Astrocyte of the cerebellum (primary cell): ENCODE measurements around the gene B3GNT9.
A peak's percentile ranks its signal among the peaks of the same experiment; 100 is the strongest.

ENCODE experiments used
- DNase-seq: peaks from one replicate; pipeline ENCODE4 v3.0.0-alpha.2; 2011; ENCODE audit warnings: low read depth
- H3K4me3 ChIP-seq: 2 replicates; pipeline ENCODE4 v1.5.1; 2011; ENCODE audit warnings: mild to moderate bottlenecking, low read depth, low read length, moderate library complexity
- in situ Hi-C: cut with HindIII; loops from 2 replicates; pipeline ENCODE4 v1.10.0; 2017; ENCODE audit warnings: low sequenced_read_pairs
- TF ChIP-seq, protein P1 (sequence below): IDR thresholded peaks from 2 replicates; pipeline ENCODE4 v1.5.1; 2012; ENCODE audit warnings: low read length, low read depth, moderate library complexity, mild to moderate bottlenecking; ENCODE audit errors: missing control alignments

Gene B3GNT9

DNA sequence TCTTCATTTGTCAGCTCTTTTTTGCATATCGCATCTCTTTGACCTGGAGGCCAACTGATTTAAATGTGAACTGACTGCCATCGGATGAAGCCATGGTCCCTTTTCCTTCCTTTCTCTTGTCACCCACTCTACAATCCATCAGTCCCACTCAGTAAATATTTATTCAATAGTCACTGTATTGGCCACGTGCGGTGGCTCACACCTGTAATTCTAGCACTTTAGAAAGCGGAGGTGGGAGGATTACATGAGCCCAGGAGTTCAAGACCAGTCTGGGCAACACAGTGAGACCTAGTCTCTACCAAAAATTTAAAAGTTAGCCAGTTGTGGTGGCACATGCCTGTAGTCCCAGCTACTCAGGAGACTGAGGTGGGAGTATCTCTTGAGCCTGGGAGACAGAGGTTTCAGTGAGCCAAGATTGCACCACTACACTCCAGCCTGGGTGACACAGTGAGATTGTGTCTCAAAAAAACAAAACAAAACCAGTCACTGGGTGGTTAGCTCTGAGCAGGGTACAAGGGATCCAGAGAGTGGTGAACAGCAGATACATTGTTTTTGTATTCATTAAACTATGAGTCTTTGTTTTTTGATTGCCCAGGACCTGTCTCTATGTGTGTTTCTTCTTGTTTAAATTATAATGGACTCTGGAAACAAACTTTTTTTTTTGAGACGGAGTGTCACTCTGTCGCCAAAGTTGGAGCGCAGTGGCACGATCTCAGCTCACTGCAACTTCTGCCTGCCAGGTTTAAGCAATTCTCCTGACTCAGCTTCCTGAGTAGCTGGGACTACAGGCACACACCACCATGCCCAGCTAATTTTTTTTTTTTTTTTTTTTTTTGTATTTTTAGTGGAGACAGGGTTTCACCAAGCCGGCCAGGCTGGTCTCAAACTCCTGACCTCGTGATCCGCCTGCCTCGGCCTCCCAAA is 34.1 kb downstream of the B3GNT9 start:
- DNase-seq: no peak
- TF ChIP-seq, protein P1, sequence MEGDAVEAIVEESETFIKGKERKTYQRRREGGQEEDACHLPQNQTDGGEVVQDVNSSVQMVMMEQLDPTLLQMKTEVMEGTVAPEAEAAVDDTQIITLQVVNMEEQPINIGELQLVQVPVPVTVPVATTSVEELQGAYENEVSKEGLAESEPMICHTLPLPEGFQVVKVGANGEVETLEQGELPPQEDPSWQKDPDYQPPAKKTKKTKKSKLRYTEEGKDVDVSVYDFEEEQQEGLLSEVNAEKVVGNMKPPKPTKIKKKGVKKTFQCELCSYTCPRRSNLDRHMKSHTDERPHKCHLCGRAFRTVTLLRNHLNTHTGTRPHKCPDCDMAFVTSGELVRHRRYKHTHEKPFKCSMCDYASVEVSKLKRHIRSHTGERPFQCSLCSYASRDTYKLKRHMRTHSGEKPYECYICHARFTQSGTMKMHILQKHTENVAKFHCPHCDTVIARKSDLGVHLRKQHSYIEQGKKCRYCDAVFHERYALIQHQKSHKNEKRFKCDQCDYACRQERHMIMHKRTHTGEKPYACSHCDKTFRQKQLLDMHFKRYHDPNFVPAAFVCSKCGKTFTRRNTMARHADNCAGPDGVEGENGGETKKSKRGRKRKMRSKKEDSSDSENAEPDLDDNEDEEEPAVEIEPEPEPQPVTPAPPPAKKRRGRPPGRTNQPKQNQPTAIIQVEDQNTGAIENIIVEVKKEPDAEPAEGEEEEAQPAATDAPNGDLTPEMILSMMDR: no peak
- H3K4me3 ChIP-seq: no peak overlapping the region
- in situ Hi-C loops: no loop called here

DNA sequence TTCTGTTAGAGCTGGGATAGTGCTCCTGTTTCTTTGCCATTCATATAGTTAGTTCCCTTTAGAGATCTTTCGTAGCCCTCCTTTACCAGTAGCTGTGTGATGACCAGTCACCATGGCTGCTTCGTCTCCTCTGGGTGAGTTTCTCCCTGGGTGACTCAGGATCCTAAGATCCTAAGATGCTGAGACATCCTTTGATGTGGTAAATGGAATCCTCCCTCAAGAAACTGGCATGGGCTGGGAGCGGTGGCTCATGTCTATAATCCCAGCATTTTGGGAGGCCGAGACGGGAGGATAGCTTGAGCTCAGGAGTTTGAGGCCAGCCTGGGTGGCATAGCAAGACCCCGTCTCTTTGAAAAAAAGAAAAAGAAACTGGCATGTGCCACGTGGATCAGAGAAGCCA is 35.2 kb downstream of the B3GNT9 start:
- no peak for DNase-seq
- no peak overlapping the region for H3K4me3 ChIP-seq
- in situ Hi-C loops: no loop called here
- TF ChIP-seq, protein P1: no peak

DNA sequence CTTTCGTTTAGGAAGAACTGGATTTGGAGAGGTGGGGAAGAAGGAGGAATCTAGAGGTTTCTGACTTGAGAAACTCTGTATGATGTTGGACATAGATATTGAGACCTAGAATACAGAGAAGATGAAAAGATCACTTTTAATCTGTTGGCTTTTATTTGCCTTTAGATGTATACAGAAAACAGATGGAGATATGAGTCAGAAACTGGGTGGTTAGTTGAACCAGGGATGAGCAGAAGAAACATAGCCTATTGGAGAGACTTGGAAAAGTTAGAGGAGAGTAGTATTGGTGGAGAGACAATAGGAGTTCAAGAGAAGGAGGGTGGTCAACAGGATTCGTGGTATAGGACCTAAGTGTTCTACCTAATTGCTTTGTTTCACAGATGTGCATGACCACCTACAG is 36.0 kb downstream of the B3GNT9 start:
- TF ChIP-seq, protein P1: no peak
- no peak for DNase-seq
- in situ Hi-C loops: no loop called here
- H3K4me3 ChIP-seq: no peak overlapping the region

DNA sequence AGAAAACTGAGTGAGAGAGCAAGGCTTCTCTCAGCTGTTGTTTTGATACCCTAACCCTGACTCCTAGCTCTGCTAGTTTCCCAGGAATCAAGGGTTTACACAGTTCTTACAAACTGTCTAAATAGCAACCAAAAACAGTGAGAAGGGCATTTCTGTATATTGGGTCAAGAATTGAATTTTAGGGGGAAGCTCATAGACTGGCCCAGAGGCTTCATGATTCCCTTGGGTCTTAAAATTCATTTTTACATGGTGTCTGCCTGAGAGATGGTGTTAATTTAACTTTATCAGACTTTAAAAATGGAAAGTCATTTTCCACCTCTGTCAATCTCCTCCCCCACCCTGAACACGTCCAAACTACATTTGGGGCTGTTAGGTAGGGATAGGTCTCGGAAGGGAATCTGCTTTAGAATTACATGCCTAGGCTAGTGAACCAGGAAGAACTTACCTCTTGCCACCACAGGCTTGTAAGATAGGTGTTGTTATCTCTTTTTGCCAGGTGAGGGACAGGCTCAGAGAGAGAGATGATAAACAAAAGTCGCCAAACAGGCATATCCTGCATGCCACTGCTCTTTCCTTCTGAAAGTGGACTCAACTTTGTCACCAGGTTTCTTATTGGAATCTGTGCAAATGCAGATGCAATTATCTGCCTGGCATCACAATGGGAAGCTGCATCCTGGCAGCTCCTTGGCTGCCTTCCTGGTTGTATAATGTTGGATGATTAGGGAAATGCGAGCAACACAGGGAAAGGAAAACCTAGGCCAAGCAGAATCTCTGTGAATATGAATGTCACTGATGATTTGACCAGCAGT is 38.0 kb downstream of the B3GNT9 start:
- H3K4me3 ChIP-seq: no peak overlapping the region
- TF ChIP-seq, protein P1: no peak
- no peak for DNase-seq
- in situ Hi-C loops: no loop called here

DNA sequence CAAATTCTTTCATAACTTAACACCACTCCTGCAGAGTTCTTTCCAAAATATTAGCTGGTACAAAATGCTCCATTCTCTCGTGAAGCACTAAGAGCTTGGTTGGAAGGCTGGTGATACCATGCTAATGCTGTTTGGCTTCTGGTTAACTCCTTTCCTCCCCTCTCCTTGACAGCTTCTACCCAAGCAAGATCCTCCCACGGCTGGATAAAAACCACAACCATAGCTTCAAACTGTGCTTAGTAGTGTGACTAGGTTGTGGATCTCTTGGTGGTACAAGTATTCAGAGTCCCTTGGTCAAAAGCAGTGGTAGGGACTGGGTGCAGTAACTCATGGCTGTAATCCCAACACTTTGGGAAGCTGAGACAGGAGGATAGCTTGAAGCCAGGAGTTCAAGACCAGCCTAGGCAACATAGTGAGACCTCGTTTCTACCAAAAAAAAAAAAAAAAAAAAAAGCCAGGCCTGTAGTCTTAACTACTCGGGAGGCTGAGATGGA is 38.8 kb downstream of the B3GNT9 start:
- H3K4me3 ChIP-seq: no peak overlapping the region
- no peak for DNase-seq
- TF ChIP-seq, protein P1: no peak
- in situ Hi-C loops: no loop called here

DNA sequence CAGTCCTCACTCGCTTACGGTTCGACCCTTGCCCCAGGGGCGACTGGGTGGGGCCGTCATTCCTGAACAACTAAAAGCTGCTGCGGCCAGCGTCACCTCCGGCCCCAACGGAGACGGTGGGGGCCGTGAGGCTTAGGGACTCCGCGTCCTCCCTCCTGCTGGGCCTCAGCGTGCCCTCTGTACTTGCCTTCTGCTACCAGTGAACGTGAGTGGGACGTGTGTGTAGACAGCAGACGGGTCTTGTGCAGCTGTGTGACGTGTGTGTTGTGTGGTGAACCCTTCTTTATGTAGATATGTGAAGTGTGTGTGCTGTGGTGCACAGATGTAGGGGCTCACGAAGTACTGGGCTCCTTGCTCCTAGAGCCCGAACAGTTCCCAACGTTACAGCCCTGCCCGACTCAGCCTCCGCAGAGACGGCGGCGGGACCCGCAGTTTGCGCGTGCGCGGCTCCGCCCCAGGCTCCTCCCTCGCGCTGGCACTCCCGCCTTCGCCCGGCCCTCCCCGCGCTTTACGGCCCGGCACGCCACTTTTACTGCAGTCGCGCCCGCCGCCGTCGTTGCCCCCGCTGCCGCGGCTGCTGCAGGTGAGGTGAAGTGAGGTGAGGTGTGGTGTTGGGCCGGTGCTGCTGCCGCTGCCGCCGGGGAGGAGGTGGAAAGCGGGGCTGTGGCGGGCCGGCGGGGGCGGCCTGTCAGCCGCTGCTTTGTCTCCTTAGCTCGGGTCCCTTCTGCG is 41.2 kb downstream of the B3GNT9 start, which contains the start of gene PHAF1:
Gene PHAF1, plus strand, starts transcription at position 535 of the 729 bp plus-strand sequence. CDS start 235 bp downstream, outside the sequence.
- H3K4me3 ChIP-seq: peak within 1 kb of the TSS; percentile 97
- TF ChIP-seq, protein P1: no peak
- peak; percentile 64 for DNase-seq
- in situ Hi-C loops: no loop called here
